Hematopoietic multipotent progenitor cell treated with erythropoietin and hydrocortisone succinate and interleukin-3 and kit ligand, for 8 days (in vitro differentiated cells): ENCODE results near the gene NR6A1.

ENCODE experiments used
- DNase-seq: peaks from one replicate; pipeline ENCODE4 v3.0.0-alpha.2; 2015

NR6A1 gene

GRCh38 chr9:124795881-124796431, 24.8 kb upstream of the NR6A1 start:
- DNase-seq, result no peak

GRCh38 chr9:124794902-124795491, 23.9 kb upstream of the NR6A1 start:
- no peak for DNase-seq

GRCh38 chr9:124793015-124793541, 22.0 kb upstream of the NR6A1 start:
- DNase-seq, result no peak

- no peak for DNase-seq
Observed at GRCh38 chr9:124792257-124793014, 21.3 kb upstream of the NR6A1 start.

GRCh38 chr9:124790801-124791505, 19.8 kb upstream of the NR6A1 start:
- DNase-seq, result no peak

GRCh38 chr9:124790301-124790700, 19.2 kb upstream of the NR6A1 start:
- DNase-seq, result no peak

GRCh38 chr9:124789531-124789930, 18.4 kb upstream of the NR6A1 start:
- no peak for DNase-seq

- DNase-seq, result no peak
Observed at GRCh38 chr9:124788542-124789217, 17.6 kb upstream of the NR6A1 start.

- DNase-seq, result no peak
Observed at GRCh38 chr9:124786881-124787573, 15.9 kb upstream of the NR6A1 start.

GRCh38 chr9:124784509-124784908, 13.4 kb upstream of the NR6A1 start:
- DNase-seq, result no peak

- DNase-seq, result no peak
Observed at GRCh38 chr9:124783830-124784229, 12.7 kb upstream of the NR6A1 start.

- no peak for DNase-seq
Observed at GRCh38 chr9:124782661-124783574, 11.8 kb upstream of the NR6A1 start.

GRCh38 chr9:124781967-124782660, 11.0 kb upstream of the NR6A1 start:
- DNase-seq, result no peak

- DNase-seq, result no peak
Observed at GRCh38 chr9:124780757-124781151, 9.6 kb upstream of the NR6A1 start.

GRCh38 chr9:124780060-124780756, 9.1 kb upstream of the NR6A1 start:
- DNase-seq, result no peak

- no peak for DNase-seq
Observed at GRCh38 chr9:124779368-124780059, 8.4 kb upstream of the NR6A1 start.

GRCh38 chr9:124778575-124779367, 7.7 kb upstream of the NR6A1 start:
- DNase-seq, result no peak

- no peak for DNase-seq
Observed at GRCh38 chr9:124776954-124777648, 6.0 kb upstream of the NR6A1 start, which contains the start of gene OLFML2A. Gene OLFML2A, plus strand, starts transcription at chr9:124777133. Its CDS starts 138 bp downstream, at chr9:124777271.
